ENCODE measurements around the gene CCNE1. TPM values are rescaled to one million over a fixed set of nuclear protein-coding genes. Genes with fewer than 3 reads are reported as not detected.

CCNE1 gene
- total and polyA plus RNA-seq, 9 of the 15 experiments (the other 6 are each of a cell fraction or from before 2014, with no cell fraction given), result 6.2 to 41.0 (median 31.6) TPM

GRCh38 chr19:29811125-29812079 lies at the start of gene CCNE1 (continued):
- TF ChIP-seq FOSL1 (tag; conservative IDR thresholded peaks at IDR 0.05) (no peak), ZNF347 (CRISPR knock-in tag; IDR thresholded peaks at IDR 0.05; ENCODE audit: low read depth) (no peak), CC2D1A (IDR thresholded peaks at IDR 0.05) (no peak), E2F6 (IDR thresholded peaks at IDR 0.05; ENCODE audit: borderline replicate concordance in 1 of 2, extremely low read depth in 1 of 2, insufficient read depth in 1 of 2, insufficient read length in 1 of 2, low read depth in 1 of 2, low read length in 1 of 2, poor library complexity in 1 of 2, severe bottlenecking in 1 of 2) (peak; percentile 29 to 87), TBP (optimal IDR thresholded peaks at IDR 0.05; ENCODE audit: low read depth, low read length) (peak; percentile 38), PYGO2 (tag; IDR thresholded peaks at IDR 0.05) (no peak), DEAF1 (CRISPR knock-in tag; IDR thresholded peaks at IDR 0.05) (no peak), ZNF224 (CRISPR knock-in tag; IDR thresholded peaks at IDR 0.05) (no peak), POLR3G (IDR thresholded peaks at IDR 0.05; ENCODE audit: extremely low read depth, insufficient read length, insufficient replicate concordance) (no peak), ZZZ3 (IDR thresholded peaks at IDR 0.05) (no peak), HNRNPL (IDR thresholded peaks at IDR 0.05; ENCODE audit: low read depth, low read length) (no peak), ZBTB17 (CRISPR knock-in tag; IDR thresholded peaks at IDR 0.05) (0 out of 2 replicates have a peak, but pooled peaks have one; percentile 25), ASH1L (IDR thresholded peaks at IDR 0.05; ENCODE audit: borderline replicate concordance, low read depth, partially characterized antibody) (no peak), POLR2G (IDR thresholded peaks at IDR 0.05; ENCODE audit: low read depth, low read length) (peak; percentile 86), CHD4 (IDR thresholded peaks at IDR 0.05; ENCODE audit: insufficient read depth, insufficient replicate concordance, low read depth, low read length, poor library complexity, severe bottlenecking) (no peak)
- TF ChIP-seq, protein P1, sequence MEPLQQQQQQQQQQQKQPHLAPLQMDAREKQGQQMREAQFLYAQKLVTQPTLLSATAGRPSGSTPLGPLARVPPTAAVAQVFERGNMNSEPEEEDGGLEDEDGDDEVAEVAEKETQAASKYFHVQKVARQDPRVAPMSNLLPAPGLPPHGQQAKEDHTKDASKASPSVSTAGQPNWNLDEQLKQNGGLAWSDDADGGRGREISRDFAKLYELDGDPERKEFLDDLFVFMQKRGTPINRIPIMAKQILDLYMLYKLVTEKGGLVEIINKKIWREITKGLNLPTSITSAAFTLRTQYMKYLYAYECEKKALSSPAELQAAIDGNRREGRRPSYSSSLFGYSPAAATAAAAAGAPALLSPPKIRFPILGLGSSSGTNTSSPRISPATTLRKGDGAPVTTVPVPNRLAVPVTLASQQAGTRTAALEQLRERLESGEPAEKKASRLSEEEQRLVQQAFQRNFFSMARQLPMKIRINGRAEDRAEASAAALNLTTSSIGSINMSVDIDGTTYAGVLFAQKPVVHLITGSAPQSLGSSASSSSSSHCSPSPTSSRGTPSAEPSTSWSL (CRISPR knock-in tag; IDR thresholded peaks at IDR 0.05; ENCODE audit: borderline replicate concordance), result no peak
- TF ChIP-seq, protein P2, sequence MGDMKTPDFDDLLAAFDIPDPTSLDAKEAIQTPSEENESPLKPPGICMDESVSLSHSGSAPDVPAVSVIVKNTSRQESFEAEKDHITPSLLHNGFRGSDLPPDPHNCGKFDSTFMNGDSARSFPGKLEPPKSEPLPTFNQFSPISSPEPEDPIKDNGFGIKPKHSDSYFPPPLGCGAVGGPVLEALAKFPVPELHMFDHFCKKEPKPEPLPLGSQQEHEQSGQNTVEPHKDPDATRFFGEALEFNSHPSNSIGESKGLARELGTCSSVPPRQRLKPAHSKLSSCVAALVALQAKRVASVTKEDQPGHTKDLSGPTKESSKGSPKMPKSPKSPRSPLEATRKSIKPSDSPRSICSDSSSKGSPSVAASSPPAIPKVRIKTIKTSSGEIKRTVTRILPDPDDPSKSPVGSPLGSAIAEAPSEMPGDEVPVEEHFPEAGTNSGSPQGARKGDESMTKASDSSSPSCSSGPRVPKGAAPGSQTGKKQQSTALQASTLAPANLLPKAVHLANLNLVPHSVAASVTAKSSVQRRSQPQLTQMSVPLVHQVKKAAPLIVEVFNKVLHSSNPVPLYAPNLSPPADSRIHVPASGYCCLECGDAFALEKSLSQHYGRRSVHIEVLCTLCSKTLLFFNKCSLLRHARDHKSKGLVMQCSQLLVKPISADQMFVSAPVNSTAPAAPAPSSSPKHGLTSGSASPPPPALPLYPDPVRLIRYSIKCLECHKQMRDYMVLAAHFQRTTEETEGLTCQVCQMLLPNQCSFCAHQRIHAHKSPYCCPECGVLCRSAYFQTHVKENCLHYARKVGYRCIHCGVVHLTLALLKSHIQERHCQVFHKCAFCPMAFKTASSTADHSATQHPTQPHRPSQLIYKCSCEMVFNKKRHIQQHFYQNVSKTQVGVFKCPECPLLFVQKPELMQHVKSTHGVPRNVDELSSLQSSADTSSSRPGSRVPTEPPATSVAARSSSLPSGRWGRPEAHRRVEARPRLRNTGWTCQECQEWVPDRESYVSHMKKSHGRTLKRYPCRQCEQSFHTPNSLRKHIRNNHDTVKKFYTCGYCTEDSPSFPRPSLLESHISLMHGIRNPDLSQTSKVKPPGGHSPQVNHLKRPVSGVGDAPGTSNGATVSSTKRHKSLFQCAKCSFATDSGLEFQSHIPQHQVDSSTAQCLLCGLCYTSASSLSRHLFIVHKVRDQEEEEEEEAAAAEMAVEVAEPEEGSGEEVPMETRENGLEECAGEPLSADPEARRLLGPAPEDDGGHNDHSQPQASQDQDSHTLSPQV (IDR thresholded peaks at IDR 0.05), result 0 out of 2 replicates have a peak, but pooled peaks have one; percentile 38
